C4-2B (cell line): ENCODE results near the gene FIP1L1.

Experiments used
- H3K27ac ChIP-seq: fragments of 450-650 bp; 2 replicates; pipeline ENCODE4 v1.5.1; 2017
- CTCF ChIP-seq: fragments of 450-650 bp; conservative IDR thresholded peaks from 2 replicates; pipeline ENCODE4 v1.5.1; 2017; ENCODE audit warnings: mild to moderate bottlenecking
- ZFX ChIP-seq: fragments of 450-650 bp; IDR thresholded peaks from 2 replicates; pipeline ENCODE4 v1.6.1; 2017

The FIP1L1 gene

GRCh38 chr4:53499791-53500190 lies 122.3 kb downstream of the FIP1L1 start:
- H3K27ac ChIP-seq = no peak overlapping the region
- TF ChIP-seq CTCF (no peak), ZFX (no peak)

- no peak for TF ChIP-seq CTCF
- no peak overlapping the region for H3K27ac ChIP-seq
Measured at GRCh38 chr4:53500546-53500945, 123.1 kb downstream of the FIP1L1 start.

- H3K27ac ChIP-seq = no peak overlapping the region
- TF ChIP-seq CTCF (no peak), ZFX (no peak)
Measured at GRCh38 chr4:53501561-53501960, 124.1 kb downstream of the FIP1L1 start.

- TF ChIP-seq ZFX (no peak), CTCF (no peak)
- H3K27ac ChIP-seq = no peak overlapping the region
Measured at GRCh38 chr4:53502094-53502493, 124.7 kb downstream of the FIP1L1 start.

GRCh38 chr4:53505947-53506346 lies 128.5 kb downstream of the FIP1L1 start:
- TF ChIP-seq ZFX (no peak), CTCF (peak; percentile 18)
- no peak overlapping the region for H3K27ac ChIP-seq

- no peak for TF ChIP-seq CTCF
- TF ChIP-seq ZFX = no peak
- no peak overlapping the region for H3K27ac ChIP-seq
Measured at GRCh38 chr4:53507058-53507457, 129.6 kb downstream of the FIP1L1 start.

GRCh38 chr4:53507671-53508286 lies 130.3 kb downstream of the FIP1L1 start:
- no peak for TF ChIP-seq CTCF
- no peak for TF ChIP-seq ZFX
- H3K27ac ChIP-seq = no peak overlapping the region
